ENCODE measurements around the gene AP3D1. TPM values are rescaled to one million over a fixed set of nuclear protein-coding genes. Genes with fewer than 3 reads are reported as not detected.

The AP3D1 gene
- total and polyA plus RNA-seq, 2 donors from 2014 or later, result 68.4 to 125 TPM

DNA sequence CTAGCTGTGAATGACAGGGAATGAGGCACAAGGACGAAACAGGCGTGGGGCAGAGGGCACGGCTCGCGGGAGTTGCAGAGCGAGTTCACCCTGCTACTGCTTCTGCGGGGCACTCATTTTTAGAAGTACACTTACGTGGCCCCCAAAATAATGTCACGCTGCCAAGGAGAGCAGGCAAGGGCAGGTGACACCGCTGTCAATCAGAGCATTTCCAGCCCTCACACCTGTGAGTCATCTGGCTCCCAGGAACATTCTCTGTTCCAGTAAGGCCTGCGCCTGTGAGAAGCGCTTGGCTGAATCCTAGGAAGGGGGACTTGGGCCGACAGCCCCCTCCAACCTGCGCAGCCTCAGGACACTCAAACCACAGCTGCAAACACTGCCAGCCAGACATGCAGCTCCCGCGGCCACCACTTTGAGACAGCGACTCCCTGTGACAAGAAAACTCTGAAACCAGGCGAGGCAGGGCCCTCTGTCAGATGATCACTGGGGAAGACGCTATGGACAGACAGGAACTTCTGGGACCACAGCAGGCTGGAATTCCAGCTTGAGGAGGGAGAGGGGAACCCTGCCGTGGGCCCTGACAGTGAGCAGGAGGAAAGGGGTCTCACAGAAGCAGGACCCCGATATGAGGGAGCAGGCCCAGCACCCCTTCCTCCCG is 25.1 kb upstream of the AP3D1 start:
- Histone ChIP-seq H3K4me3 (ENCODE audit: low read length in 3 of 3) (no peak overlapping the region), H3K27me3 (ENCODE audit: control insufficient read depth, insufficient read depth, low read length) (no peaks in the 10 kb centered on the region), H3K9me3 (ENCODE audit: control insufficient read depth in 2 of 3, insufficient read depth in 1 of 3, low read length in 3 of 3) (no peaks in the 10 kb centered on the region), H3K27ac (ENCODE audit: low read depth in 2 of 2, low read length in 2 of 2) (peak overlapping the region; percentile 77 to 78), H3K9ac (ENCODE audit: low read length in 3 of 3) (peak overlapping the region in 1 of 3 donors; percentile 46), H3K4me1 (ENCODE audit: control insufficient read depth in 2 of 3, insufficient read depth in 2 of 3, low read depth in 1 of 3, low read length in 3 of 3) (peaks cover 0 to 20% (median 9%) of the 10 kb centered on the region in 3 donors), H3K36me3 (ENCODE audit: control insufficient read depth in 2 of 3, insufficient read depth in 3 of 3, low read length in 3 of 3) (peaks cover 0 to 7% (median 0%) of the 10 kb centered on the region in 3 donors)
- intact Hi-C loops (cut with DNase I), result no loop called here
- TF ChIP-seq, protein P1, sequence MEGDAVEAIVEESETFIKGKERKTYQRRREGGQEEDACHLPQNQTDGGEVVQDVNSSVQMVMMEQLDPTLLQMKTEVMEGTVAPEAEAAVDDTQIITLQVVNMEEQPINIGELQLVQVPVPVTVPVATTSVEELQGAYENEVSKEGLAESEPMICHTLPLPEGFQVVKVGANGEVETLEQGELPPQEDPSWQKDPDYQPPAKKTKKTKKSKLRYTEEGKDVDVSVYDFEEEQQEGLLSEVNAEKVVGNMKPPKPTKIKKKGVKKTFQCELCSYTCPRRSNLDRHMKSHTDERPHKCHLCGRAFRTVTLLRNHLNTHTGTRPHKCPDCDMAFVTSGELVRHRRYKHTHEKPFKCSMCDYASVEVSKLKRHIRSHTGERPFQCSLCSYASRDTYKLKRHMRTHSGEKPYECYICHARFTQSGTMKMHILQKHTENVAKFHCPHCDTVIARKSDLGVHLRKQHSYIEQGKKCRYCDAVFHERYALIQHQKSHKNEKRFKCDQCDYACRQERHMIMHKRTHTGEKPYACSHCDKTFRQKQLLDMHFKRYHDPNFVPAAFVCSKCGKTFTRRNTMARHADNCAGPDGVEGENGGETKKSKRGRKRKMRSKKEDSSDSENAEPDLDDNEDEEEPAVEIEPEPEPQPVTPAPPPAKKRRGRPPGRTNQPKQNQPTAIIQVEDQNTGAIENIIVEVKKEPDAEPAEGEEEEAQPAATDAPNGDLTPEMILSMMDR (IDR thresholded peaks at IDR 0.05; ENCODE audit: borderline replicate concordance, extremely low read depth, insufficient read depth), result no peak
- FAIRE-seq (no peak), DNase-seq (peak in 1 of 5 donors; percentile 81)

DNA sequence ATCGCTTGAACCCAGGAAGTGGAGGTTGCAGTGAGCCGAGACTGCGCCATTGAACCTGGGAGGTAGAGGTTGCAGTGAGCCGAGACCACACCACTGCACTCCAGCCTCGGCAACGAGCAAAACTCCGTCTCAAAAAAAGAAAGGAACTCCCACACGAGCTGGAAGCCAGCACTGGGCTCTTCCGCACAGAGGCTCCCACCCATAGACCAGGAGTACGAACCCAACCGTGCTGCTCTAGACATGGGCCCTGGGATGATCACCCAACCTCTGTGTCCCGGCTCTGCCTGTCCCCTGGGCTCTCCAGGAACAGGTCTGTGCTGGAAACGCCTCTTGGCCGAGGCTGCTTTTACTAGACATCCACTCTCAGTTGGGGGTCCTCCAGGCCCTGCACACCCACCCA is 24.4 kb upstream of the AP3D1 start:
- Histone ChIP-seq H3K4me1 (ENCODE audit: control insufficient read depth in 2 of 3, insufficient read depth in 2 of 3, low read depth in 1 of 3, low read length in 3 of 3) (peaks cover 0 to 27% (median 16%) of the 10 kb centered on the region in 3 donors), H3K36me3 (ENCODE audit: control insufficient read depth in 2 of 3, insufficient read depth in 3 of 3, low read length in 3 of 3) (peaks cover 0 to 1% (median 0%) of the 10 kb centered on the region in 3 donors), H3K9ac (ENCODE audit: low read length in 3 of 3) (peak overlapping the region in 1 of 3 donors; percentile 46), H3K27me3 (ENCODE audit: control insufficient read depth, insufficient read depth, low read length) (no peaks in the 10 kb centered on the region), H3K27ac (ENCODE audit: low read depth in 2 of 2, low read length in 2 of 2) (peak overlapping the region; percentile 77 to 78), H3K4me3 (ENCODE audit: low read length in 3 of 3) (no peak overlapping the region), H3K9me3 (ENCODE audit: control insufficient read depth in 2 of 3, insufficient read depth in 1 of 3, low read length in 3 of 3) (no peaks in the 10 kb centered on the region)
- no peak for FAIRE-seq
- TF ChIP-seq, protein P1 (IDR thresholded peaks at IDR 0.05; ENCODE audit: borderline replicate concordance, extremely low read depth, insufficient read depth), result no peak
- intact Hi-C loops (cut with DNase I), result no loop called here
- no peak for DNase-seq

DNA sequence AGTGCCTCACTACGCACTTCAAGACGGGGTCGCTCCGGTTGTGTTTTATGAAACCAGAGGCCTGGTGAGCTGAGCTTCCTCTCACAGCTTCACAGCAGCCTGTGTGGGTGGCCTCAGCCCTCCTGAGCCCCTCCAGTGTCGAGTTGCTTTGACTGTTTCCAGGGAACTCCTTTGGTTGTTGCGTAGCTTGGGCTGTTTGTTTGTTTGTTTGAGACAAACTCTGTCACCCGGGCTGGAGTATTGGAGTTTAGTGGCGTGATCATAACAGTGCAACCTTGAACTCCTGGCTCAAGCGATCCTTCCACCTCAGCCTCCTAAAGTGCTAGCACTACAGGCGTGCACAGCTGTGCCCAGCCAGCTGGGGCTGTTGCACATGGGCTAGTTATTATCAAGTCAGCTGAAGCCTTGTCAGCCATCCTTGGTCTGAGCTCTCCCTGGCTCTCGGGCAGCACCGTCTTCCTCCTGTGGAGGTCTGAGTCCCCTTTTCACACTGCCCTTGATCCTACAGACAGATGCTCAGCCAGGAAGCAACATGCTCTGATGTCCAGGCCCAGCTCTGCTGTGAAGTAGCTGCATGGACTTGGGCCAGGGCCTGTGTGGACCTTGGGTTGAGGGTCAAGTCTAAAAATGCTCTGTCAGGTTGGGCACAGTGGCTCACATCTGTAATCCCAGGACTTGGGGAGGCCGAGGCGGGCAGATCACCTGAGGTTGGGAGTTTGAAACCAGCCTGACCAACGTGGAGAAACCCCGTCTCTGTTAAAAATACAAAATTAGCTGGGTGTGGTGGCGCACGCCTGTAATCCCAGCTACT is 22.6 kb upstream of the AP3D1 start:
- intact Hi-C loops (cut with DNase I), result no loop called here
- Histone ChIP-seq H3K9me3 (ENCODE audit: control insufficient read depth in 2 of 3, insufficient read depth in 1 of 3, low read length in 3 of 3) (no peaks in the 10 kb centered on the region), H3K36me3 (ENCODE audit: control insufficient read depth in 2 of 3, insufficient read depth in 3 of 3, low read length in 3 of 3) (no peaks in the 10 kb centered on the region), H3K27ac (ENCODE audit: low read depth in 2 of 2, low read length in 2 of 2) (no peak overlapping the region), H3K27me3 (ENCODE audit: control insufficient read depth, insufficient read depth, low read length) (no peaks in the 10 kb centered on the region), H3K9ac (ENCODE audit: low read length in 3 of 3) (no peak overlapping the region), H3K4me3 (ENCODE audit: low read length in 3 of 3) (no peak overlapping the region), H3K4me1 (ENCODE audit: control insufficient read depth in 2 of 3, insufficient read depth in 2 of 3, low read depth in 1 of 3, low read length in 3 of 3) (peaks cover 2 to 38% (median 31%) of the 10 kb centered on the region in 3 donors)
- no peak for DNase-seq
- no peak for FAIRE-seq
- TF ChIP-seq, protein P1 (IDR thresholded peaks at IDR 0.05; ENCODE audit: borderline replicate concordance, extremely low read depth, insufficient read depth), result no peak
